Thyroid gland (tissue), 4 donors: ENCODE results near the gene KMT2B. TPM values are rescaled to one million over a fixed set of nuclear protein-coding genes. Genes with fewer than 3 reads are reported as not detected.

Source experiments
- DNase-seq, 2 donors: peaks; one replicate each; pipeline ENCODE4 v3.0.0-alpha.2; 2019
- H3K27ac ChIP-seq, 3 donors: fragments of 200-600 bp; sonication (generic); 1 replicate in 2 of 3; 2 replicates in 1 of 3; pipeline ENCODE4 v1.5.1; 2016 to 2019; ENCODE audit warnings: mild to moderate bottlenecking in 1 of 3, moderate library complexity in 1 of 3
- H3K27me3 ChIP-seq: fragments of 200-600 bp; sonication (generic); one replicate; pipeline ENCODE4 v1.5.1; 2019
- H3K36me3 ChIP-seq, 2 donors: fragments of 200-600 bp; sonication (generic); one replicate each; pipeline ENCODE4 v1.5.1; 2016 to 2019
- H3K4me1 ChIP-seq, 2 donors: fragments of 200-600 bp; sonication (generic); one replicate each; pipeline ENCODE4 v1.5.1; 2017 to 2019
- H3K4me3 ChIP-seq, 3 donors: fragments of 200-600 bp; sonication (generic); replicated peaks in 1 of 3; 1 replicate in 2 of 3; 2 replicates in 1 of 3; pipeline ENCODE4 v1.5.1; 2016; ENCODE audit warnings: mild to moderate bottlenecking in 1 of 3
- H3K9me3 ChIP-seq: fragments of 200-600 bp; sonication (generic); one replicate; pipeline ENCODE4 v1.5.1; 2017
- POLR2A ChIP-seq, 2 donors: fragments of 450-650 bp; IDR thresholded peaks; one replicate each; pipeline ENCODE4 v1.6.1; 2017; ENCODE audit warnings: antibody characterized with exemption in 2 of 2, mild to moderate bottlenecking in 2 of 2, moderate library complexity in 1 of 2
- WGBS, 2 donors: methylation state at CpG; one replicate each; pipeline ENCODE4 v1.1.5; 2017; 5-methylcytosine and 5-hydroxymethylcytosine counted together
- intact Hi-C: fragments of 100-400 bp; cut with DNase I; formaldehyde crosslinking; loops from one replicate; pipeline ENCODE4 v1.15.1; 2023
- total RNA-seq, 4 donors: library from RNA; depleted of rRNA; stranded (reverse); fragments of >200 nt; gene quantifications; one replicate each; pipeline ENCODE4 v1.2.3, GENCODE V29; 2016
- TF ChIP-seq, protein P1 (sequence below), 6 experiments: fragments of 200-600 bp in 3 of 6; fragments of 450-650 bp in 3 of 6; sonication (generic) in 3 of 6; IDR thresholded peaks; one replicate each; pipeline ENCODE4 v1.5.1; 2016 to 2019; ENCODE audit warnings: antibody characterized with exemption in 6 of 6, mild to moderate bottlenecking in 2 of 6, inconsistent platforms in 1 of 6, moderate library complexity in 1 of 6

KMT2B gene
- total RNA-seq, 4 donors from 2014 or later: 12.4 to 29.4 (median 19.7) TPM

DNA sequence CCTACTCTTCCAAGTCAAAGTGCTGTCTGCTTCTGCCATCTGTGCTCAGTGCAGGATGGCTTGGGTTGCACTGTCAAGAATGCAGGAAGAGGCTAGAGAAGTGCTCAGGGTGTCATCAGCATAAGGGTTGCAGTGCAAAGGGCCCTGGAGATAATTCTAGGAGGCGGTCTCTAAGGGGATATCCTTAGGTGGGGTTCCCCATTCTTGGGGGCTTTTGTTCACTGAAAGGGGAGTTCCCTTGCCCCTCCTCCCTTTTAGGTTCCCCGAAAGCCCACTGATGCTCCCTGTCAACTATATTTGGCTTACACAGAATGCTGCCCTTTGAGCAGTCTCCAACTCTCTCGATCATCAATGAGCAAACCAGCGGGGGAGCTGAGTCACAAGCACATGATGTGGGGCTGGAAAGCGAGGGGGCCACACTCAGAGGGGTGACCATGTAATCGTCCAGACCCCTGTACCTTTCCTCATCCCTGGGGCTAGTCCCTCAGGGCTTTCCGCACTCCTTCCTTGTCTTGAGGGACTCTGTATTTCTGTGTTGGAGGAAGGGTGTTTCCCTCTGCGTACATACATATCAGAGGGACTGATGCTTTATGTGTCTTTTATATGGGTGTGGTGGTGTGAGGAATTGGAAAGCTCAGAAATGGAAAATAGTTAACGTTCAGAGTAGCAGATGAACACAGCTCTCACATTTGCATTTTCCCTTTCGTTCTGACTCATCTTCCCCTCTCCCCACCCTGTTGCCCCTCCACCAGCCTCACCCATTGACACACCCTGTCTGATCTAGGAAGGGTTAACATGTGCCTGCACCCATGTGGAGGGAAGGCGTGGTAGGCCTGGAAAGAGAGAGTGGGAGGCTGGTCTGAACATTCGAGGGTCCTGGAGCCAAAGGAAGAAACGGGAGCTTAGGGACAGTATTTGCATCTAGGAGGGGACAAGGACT is 6.7 kb upstream of the KMT2B start:
- Histone ChIP-seq H3K27ac (no peak overlapping the region), H3K4me1 (peaks cover 5 to 8% of the 10 kb centered on the region in 2 donors), H3K9me3 (no peaks in the 10 kb centered on the region), H3K4me3 (no peak overlapping the region), H3K36me3 (no peaks in the 10 kb centered on the region), H3K27me3 (no peaks in the 10 kb centered on the region)
- intact Hi-C loops: no loop called here
- 61 to 74% methylated on average over 13 of the region's 13 CpGs for WGBS, 2 donors
- TF ChIP-seq POLR2A (IDR thresholded peaks at IDR 0.05): no peak
- TF ChIP-seq, protein P1, sequence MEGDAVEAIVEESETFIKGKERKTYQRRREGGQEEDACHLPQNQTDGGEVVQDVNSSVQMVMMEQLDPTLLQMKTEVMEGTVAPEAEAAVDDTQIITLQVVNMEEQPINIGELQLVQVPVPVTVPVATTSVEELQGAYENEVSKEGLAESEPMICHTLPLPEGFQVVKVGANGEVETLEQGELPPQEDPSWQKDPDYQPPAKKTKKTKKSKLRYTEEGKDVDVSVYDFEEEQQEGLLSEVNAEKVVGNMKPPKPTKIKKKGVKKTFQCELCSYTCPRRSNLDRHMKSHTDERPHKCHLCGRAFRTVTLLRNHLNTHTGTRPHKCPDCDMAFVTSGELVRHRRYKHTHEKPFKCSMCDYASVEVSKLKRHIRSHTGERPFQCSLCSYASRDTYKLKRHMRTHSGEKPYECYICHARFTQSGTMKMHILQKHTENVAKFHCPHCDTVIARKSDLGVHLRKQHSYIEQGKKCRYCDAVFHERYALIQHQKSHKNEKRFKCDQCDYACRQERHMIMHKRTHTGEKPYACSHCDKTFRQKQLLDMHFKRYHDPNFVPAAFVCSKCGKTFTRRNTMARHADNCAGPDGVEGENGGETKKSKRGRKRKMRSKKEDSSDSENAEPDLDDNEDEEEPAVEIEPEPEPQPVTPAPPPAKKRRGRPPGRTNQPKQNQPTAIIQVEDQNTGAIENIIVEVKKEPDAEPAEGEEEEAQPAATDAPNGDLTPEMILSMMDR (IDR thresholded peaks at IDR 0.05): no peak
- DNase-seq: no peak

GRCh38 chr19:35712567-35713505 is 5.0 kb upstream of the KMT2B start:
- Histone ChIP-seq H3K9me3 (no peaks in the 10 kb centered on the region), H3K4me3 (no peak overlapping the region), H3K36me3 (no peaks in the 10 kb centered on the region), H3K27ac (no peak overlapping the region), H3K27me3 (no peaks in the 10 kb centered on the region), H3K4me1 (peaks cover 10% of the 10 kb centered on the region in 2 donors)
- WGBS, 2 donors: 78 to 80% methylated on average over 11 of the region's 11 CpGs
- DNase-seq: no peak
- TF ChIP-seq, protein P1 (IDR thresholded peaks at IDR 0.05): no peak
- no peak for TF ChIP-seq POLR2A (IDR thresholded peaks at IDR 0.05)
- intact Hi-C loops: no loop called here

DNA sequence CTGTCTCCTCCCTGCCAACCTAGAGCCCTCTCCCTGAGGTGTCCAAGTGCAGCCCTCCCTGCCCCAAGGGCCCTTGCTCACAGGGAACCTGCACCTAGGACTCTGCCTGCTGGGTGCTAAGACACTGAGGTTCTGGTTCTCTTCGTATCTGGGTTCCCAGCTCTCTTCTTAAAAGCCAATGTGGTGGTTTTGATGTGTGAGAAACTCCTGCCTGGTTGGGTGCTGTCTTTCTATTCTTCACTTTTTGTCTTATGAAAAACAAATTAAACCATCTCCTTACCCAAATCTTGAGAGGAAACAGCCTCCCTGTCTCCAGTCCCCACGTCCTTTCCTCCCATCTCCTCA is 4.3 kb upstream of the KMT2B start:
- intact Hi-C loops: no loop called here
- no peak overlapping the region for H3K4me3 ChIP-seq
- H3K27me3 ChIP-seq: no peaks in the 10 kb centered on the region
- TF ChIP-seq, protein P1 (IDR thresholded peaks at IDR 0.05): no peak
- no peak for TF ChIP-seq POLR2A (IDR thresholded peaks at IDR 0.05)
- H3K4me1 ChIP-seq: peaks cover 10% of the 10 kb centered on the region in 2 donors
- no peaks in the 10 kb centered on the region for H3K9me3 ChIP-seq
- 81 to 84% methylated on average over 2 of the region's 2 CpGs for WGBS, 2 donors
- H3K27ac ChIP-seq: no peak overlapping the region
- no peak for DNase-seq
- no peaks in the 10 kb centered on the region for H3K36me3 ChIP-seq

- Histone ChIP-seq H3K27me3 (no peaks in the 10 kb centered on the region), H3K4me3 (no peak overlapping the region), H3K36me3 (no peaks in the 10 kb centered on the region), H3K4me1 (peaks cover 14 to 15% of the 10 kb centered on the region in 2 donors), H3K9me3 (no peaks in the 10 kb centered on the region), H3K27ac (no peak overlapping the region)
- intact Hi-C loops: no loop called here
- DNase-seq: no peak
- WGBS, 2 donors: 82 to 83% methylated on average over 12 of the region's 12 CpGs
- no peak for TF ChIP-seq POLR2A (IDR thresholded peaks at IDR 0.05)
- TF ChIP-seq, protein P1 (IDR thresholded peaks at IDR 0.05): no peak
These were observed 3.8 kb upstream of the KMT2B start for GRCh38 chr19:35713904-35714495.
